Dendritic cell treated with granulocyte-macrophage colony-stimulating factor and Interleukin-4, amounts not matched to agents 40 ng/mL and 50 ng/mL, for 4 days (primary cell): ENCODE measurements around the gene ATF7IP.
"Not testable (repeated sequence)": the region's sequence is repeated elsewhere in the genome, so short reads cannot be mapped to it uniquely, and the experiment has no call there.

Source experiments
- H3K27ac Mint-ChIP-seq: one replicate; pipeline ENCODE4 v1.8.0; 2022; ENCODE audit warnings: mild to moderate bottlenecking, mixed read lengths
- H3K27me3 Mint-ChIP-seq: one replicate; pipeline ENCODE4 v1.8.0; 2022; ENCODE audit warnings: mild to moderate bottlenecking, mixed read lengths
- H3K36me3 Mint-ChIP-seq: one replicate; pipeline ENCODE4 v1.8.0; 2022; ENCODE audit warnings: low read depth, mixed read lengths
- H3K4me1 Mint-ChIP-seq: one replicate; pipeline ENCODE4 v1.8.0; 2022; ENCODE audit warnings: low read depth, mixed read lengths
- H3K4me3 Mint-ChIP-seq: one replicate; pipeline ENCODE4 v1.8.0; 2022; ENCODE audit warnings: mild to moderate bottlenecking, moderate library complexity, mixed read lengths
- H3K9me3 Mint-ChIP-seq: one replicate; pipeline ENCODE4 v1.8.0; 2022; ENCODE audit warnings: mixed read lengths
- intact Hi-C: fragments of 100-400 bp; cut with micrococcal nuclease; formaldehyde crosslinking; loops from one replicate; pipeline ENCODE4 v1.15.0; 2022

ATF7IP gene

GRCh38 chr12:14354665-14355064, 10.8 kb upstream of the ATF7IP start:
- H3K27ac Mint-ChIP-seq, H3K4me1 Mint-ChIP-seq, intact Hi-C loops, H3K27me3 Mint-ChIP-seq, H3K4me3 Mint-ChIP-seq: not testable (repeated sequence)
- Mint-ChIP-seq H3K9me3 (peaks cover 46% of the 10 kb centered on the region), H3K36me3 (peaks cover 19% of the 10 kb centered on the region)

GRCh38 chr12:14356147-14356546, 9.3 kb upstream of the ATF7IP start:
- intact Hi-C loops: no loop called here
- Mint-ChIP-seq H3K4me1 (no peaks in the 10 kb centered on the region), H3K4me3 (no peak overlapping the region), H3K27me3 (no peaks in the 10 kb centered on the region), H3K36me3 (peaks cover 8% of the 10 kb centered on the region), H3K27ac (no peak overlapping the region), H3K9me3 (peaks cover 32% of the 10 kb centered on the region)

- Mint-ChIP-seq H3K4me1 (no peaks in the 10 kb centered on the region), H3K36me3 (no peaks in the 10 kb centered on the region), H3K4me3 (no peak overlapping the region), H3K9me3 (peaks cover 19% of the 10 kb centered on the region), H3K27ac (no peak overlapping the region), H3K27me3 (no peaks in the 10 kb centered on the region)
- intact Hi-C loops: no loop called here
Measured at GRCh38 chr12:14357486-14357885, 8.0 kb upstream of the ATF7IP start.

GRCh38 chr12:14362352-14362751, 3.1 kb upstream of the ATF7IP start:
- no peaks in the 10 kb centered on the region for H3K27me3 Mint-ChIP-seq
- no peaks in the 10 kb centered on the region for H3K9me3 Mint-ChIP-seq
- H3K4me1 Mint-ChIP-seq: peaks cover 6% of the 10 kb centered on the region
- no peak overlapping the region for H3K27ac Mint-ChIP-seq
- peaks cover 7% of the 10 kb centered on the region for H3K36me3 Mint-ChIP-seq
- H3K4me3 Mint-ChIP-seq: no peak overlapping the region
- intact Hi-C loops: loop anchor here (10.0 kb wide), 1 partner anchor 252 kb away; no protein-coding TSS in a partner anchor

- intact Hi-C loops: loop anchor here (1.0 to 10.0 kb wide), 4 partner anchors 53 to 250 kb away; no protein-coding TSS in a partner anchor
- H3K9me3 Mint-ChIP-seq: no peaks in the 10 kb centered on the region
- peaks cover 17% of the 10 kb centered on the region for H3K36me3 Mint-ChIP-seq
- H3K4me1 Mint-ChIP-seq: peaks cover 6% of the 10 kb centered on the region
- peak overlapping the region; percentile 84 for H3K27ac Mint-ChIP-seq
- H3K4me3 Mint-ChIP-seq: peak overlapping the region; percentile 74
- H3K27me3 Mint-ChIP-seq: no peaks in the 10 kb centered on the region
Measured at GRCh38 chr12:14364583-14365271, 755 bp upstream of the ATF7IP start.

GRCh38 chr12:14366209-14367039, 942 bp downstream of the ATF7IP start:
- H3K27ac Mint-ChIP-seq: peak overlapping the region; percentile 84
- no peaks in the 10 kb centered on the region for H3K9me3 Mint-ChIP-seq
- H3K4me3 Mint-ChIP-seq: peak overlapping the region; percentile 74
- peaks cover 28% of the 10 kb centered on the region for H3K36me3 Mint-ChIP-seq
- peaks cover 6% of the 10 kb centered on the region for H3K4me1 Mint-ChIP-seq
- no peaks in the 10 kb centered on the region for H3K27me3 Mint-ChIP-seq
- intact Hi-C loops: loop anchor here (5.0 to 10.0 kb wide), 3 partner anchors 51 to 248 kb away; no protein-coding TSS in a partner anchor

- H3K27me3 Mint-ChIP-seq: no peaks in the 10 kb centered on the region
- intact Hi-C loops: loop anchor here (5.0 to 10.0 kb wide), 3 partner anchors 50 to 248 kb away; no protein-coding TSS in a partner anchor
- H3K27ac Mint-ChIP-seq: peak overlapping the region; percentile 84
- H3K4me1 Mint-ChIP-seq: peaks cover 6% of the 10 kb centered on the region
- peaks cover 28% of the 10 kb centered on the region for H3K36me3 Mint-ChIP-seq
- H3K4me3 Mint-ChIP-seq: peak overlapping the region; percentile 72
- H3K9me3 Mint-ChIP-seq: no peaks in the 10 kb centered on the region
Measured at GRCh38 chr12:14367040-14367661, 1.7 kb downstream of the ATF7IP start.

- Mint-ChIP-seq H3K4me1 (peaks cover 11% of the 10 kb centered on the region), H3K36me3 (peaks cover 28% of the 10 kb centered on the region), H3K27ac (no peak overlapping the region), H3K9me3 (no peaks in the 10 kb centered on the region), H3K4me3 (no peak overlapping the region), H3K27me3 (no peaks in the 10 kb centered on the region)
- intact Hi-C loops: loop anchor here (5.0 to 10.0 kb wide), 3 partner anchors 48 to 245 kb away; no protein-coding TSS in a partner anchor
Measured at GRCh38 chr12:14369311-14369710, 3.8 kb downstream of the ATF7IP start.

- peaks cover 6% of the 10 kb centered on the region for H3K4me1 Mint-ChIP-seq
- no peaks in the 10 kb centered on the region for H3K27me3 Mint-ChIP-seq
- peak overlapping the region; percentile 30 for H3K27ac Mint-ChIP-seq
- no peak overlapping the region for H3K4me3 Mint-ChIP-seq
- intact Hi-C loops: loop anchor here (10.0 kb wide), 1 partner anchor 182 kb away; no protein-coding TSS in a partner anchor
- H3K9me3 Mint-ChIP-seq: no peaks in the 10 kb centered on the region
- peaks cover 39% of the 10 kb centered on the region for H3K36me3 Mint-ChIP-seq
Measured at GRCh38 chr12:14373217-14373616, 7.7 kb downstream of the ATF7IP start.

GRCh38 chr12:14379508-14379907, 14.0 kb downstream of the ATF7IP start:
- Mint-ChIP-seq H3K9me3 (peaks cover 20% of the 10 kb centered on the region), H3K4me1 (peaks cover 9% of the 10 kb centered on the region), H3K36me3 (peaks cover 47% of the 10 kb centered on the region), H3K27ac (no peak overlapping the region), H3K27me3 (no peaks in the 10 kb centered on the region), H3K4me3 (no peak overlapping the region)
- intact Hi-C loops: loop anchor here (10.0 kb wide), 1 partner anchor 175 kb away; no protein-coding TSS in a partner anchor

- Mint-ChIP-seq H3K27ac (peak overlapping the region; percentile 67), H3K36me3 (peaks cover 24% of the 10 kb centered on the region), H3K27me3 (no peaks in the 10 kb centered on the region), H3K4me1 (peaks cover 13% of the 10 kb centered on the region), H3K4me3 (peak overlapping the region; percentile 17), H3K9me3 (peaks cover 6% of the 10 kb centered on the region)
- intact Hi-C loops: no loop called here
Measured at GRCh38 chr12:14384783-14385638, 19.5 kb downstream of the ATF7IP start.

GRCh38 chr12:14387219-14387871, 21.9 kb downstream of the ATF7IP start:
- H3K9me3 Mint-ChIP-seq: no peaks in the 10 kb centered on the region
- H3K27ac Mint-ChIP-seq: no peak overlapping the region
- peaks cover 13% of the 10 kb centered on the region for H3K4me1 Mint-ChIP-seq
- peaks cover 21% of the 10 kb centered on the region for H3K36me3 Mint-ChIP-seq
- no peaks in the 10 kb centered on the region for H3K27me3 Mint-ChIP-seq
- intact Hi-C loops: no loop called here
- H3K4me3 Mint-ChIP-seq: no peak overlapping the region

GRCh38 chr12:14390449-14390848, 25.0 kb downstream of the ATF7IP start:
- no peaks in the 10 kb centered on the region for H3K27me3 Mint-ChIP-seq
- intact Hi-C loops: no loop called here
- H3K36me3 Mint-ChIP-seq: peaks cover 24% of the 10 kb centered on the region
- no peak overlapping the region for H3K4me3 Mint-ChIP-seq
- H3K4me1 Mint-ChIP-seq: peaks cover 8% of the 10 kb centered on the region
- H3K9me3 Mint-ChIP-seq: no peaks in the 10 kb centered on the region
- H3K27ac Mint-ChIP-seq: no peak overlapping the region
